AG09319 (cell line): Measurements from ENCODE around the gene DOLK.

Experiments
- DNase-seq: peaks from one replicate; pipeline ENCODE4 v3.0.0-alpha.2; 2010; ENCODE audit warnings: low read depth; ENCODE audit errors: extremely low read depth
- CTCF ChIP-seq: IDR thresholded peaks from 2 replicates; pipeline ENCODE4 v1.5.1; 2011; ENCODE audit warnings: low read depth, mild to moderate bottlenecking, inconsistent platforms, low read length, moderate library complexity

The DOLK gene

GRCh38 chr9:128912270-128912853 lies 35.0 kb downstream of the DOLK start:
- TF ChIP-seq CTCF, result no peak
- DNase-seq, result peak; percentile 48

GRCh38 chr9:128911529-128912035 lies 35.8 kb downstream of the DOLK start:
- no peak for DNase-seq
- TF ChIP-seq CTCF, result no peak

GRCh38 chr9:128910906-128911305 lies 36.5 kb downstream of the DOLK start:
- no peak for TF ChIP-seq CTCF
- DNase-seq, result no peak

- TF ChIP-seq CTCF, result no peak
- DNase-seq, result no peak
Measured at GRCh38 chr9:128909859-128910258, 37.5 kb downstream of the DOLK start.

- no peak for DNase-seq
- no peak for TF ChIP-seq CTCF
Measured at GRCh38 chr9:128908372-128908771, 39.0 kb downstream of the DOLK start.

- DNase-seq, result no peak
- TF ChIP-seq CTCF, result no peak
Measured at GRCh38 chr9:128906741-128907140, 40.7 kb downstream of the DOLK start.

- TF ChIP-seq CTCF, result no peak
- no peak for DNase-seq
Measured at GRCh38 chr9:128905964-128906363, 41.4 kb downstream of the DOLK start.
